HG03354 (cell line): ENCODE data around the gene MBP.

Experiments used
- ATAC-seq: cut with Tn5 transposase; IDR thresholded peaks from one replicate; pipeline ENCODE4 v1.9.1; 2021; ENCODE audit warnings: mild to moderate bottlenecking; ENCODE audit not compliant: unreplicated experiment, poor library complexity, severe bottlenecking

MBP gene

GRCh38 chr18:76985156-76985950, 147.2 kb downstream of the MBP start:
- no peak for ATAC-seq

GRCh38 chr18:76984193-76985155, 148.1 kb downstream of the MBP start:
- no peak for ATAC-seq

DNA sequence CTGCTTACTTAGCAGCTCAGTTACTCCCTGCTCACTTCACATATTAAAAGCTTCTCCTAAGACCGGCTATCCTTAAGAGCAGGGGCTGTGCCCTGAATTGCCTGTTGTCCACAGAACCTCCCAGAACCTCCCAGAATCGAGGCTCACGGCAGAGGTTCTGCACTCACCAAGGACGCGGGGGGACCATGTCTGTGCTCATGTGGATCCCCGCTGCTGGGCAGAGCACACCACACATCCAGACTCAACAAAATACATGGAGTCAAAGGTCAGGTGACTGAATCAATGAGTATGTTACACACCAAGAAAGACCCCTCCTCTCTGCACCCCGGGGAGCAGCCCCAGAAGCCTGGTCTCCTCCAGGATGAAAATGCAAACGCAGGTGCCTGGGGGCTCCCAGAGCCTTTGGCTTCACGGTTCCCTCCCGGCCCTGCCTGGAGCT, 149.0 kb downstream of the MBP start:
- ATAC-seq, result no peak

DNA sequence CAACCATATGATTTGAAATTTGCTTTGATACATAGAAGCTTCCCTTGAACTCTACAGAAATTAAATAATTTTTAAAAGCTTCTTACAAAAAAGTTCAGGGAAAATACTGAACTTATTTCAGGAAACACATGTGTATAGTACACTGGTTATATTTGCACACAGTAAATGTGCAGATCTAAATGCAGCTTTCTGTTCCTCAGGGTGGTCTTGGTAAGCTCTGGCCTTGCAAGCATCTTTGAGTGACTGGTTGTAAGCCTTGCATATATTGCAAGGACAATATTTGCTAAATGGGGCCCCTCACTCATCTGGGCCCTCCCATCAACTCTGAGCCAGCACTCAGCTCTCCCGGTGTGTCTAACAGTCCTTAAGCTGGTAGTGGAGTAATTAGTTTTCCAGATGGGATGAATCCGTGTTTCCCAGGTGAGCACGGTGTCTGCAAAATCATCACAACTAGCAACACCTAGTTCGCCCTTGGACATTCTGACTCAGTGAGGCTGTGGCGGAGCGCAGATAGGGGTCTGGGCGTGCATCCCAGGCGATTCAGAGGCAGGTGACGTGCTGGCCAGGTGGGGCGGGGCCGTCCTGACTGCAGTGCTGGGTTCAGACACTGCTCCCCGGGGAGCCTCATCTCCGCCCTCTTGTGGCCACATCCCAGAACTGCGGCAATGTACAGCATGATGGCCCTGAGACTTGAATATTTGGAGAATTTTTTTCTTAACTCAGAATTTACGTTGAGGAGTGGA, 149.6 kb downstream of the MBP start:
- peak; percentile 88 for ATAC-seq

DNA sequence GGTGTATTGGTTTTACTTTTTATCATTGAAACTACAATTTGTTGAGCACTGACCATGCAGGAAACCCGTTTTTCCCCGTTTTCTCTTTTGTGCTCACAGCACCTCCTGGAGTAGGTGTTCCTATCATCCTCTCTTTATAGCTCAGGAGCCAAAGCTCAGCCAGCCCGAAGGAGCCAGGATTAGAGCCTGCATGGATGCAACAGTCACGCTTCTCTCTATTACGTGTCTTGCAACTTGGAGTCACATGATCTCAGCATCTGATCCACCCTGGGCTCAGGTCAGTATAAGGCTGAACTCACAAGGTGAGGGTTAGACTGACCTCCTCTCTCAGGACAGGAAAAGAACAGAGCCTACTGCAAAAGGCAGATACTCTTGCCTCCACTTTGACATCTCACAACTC, 150.5 kb downstream of the MBP start:
- ATAC-seq, result no peak

DNA sequence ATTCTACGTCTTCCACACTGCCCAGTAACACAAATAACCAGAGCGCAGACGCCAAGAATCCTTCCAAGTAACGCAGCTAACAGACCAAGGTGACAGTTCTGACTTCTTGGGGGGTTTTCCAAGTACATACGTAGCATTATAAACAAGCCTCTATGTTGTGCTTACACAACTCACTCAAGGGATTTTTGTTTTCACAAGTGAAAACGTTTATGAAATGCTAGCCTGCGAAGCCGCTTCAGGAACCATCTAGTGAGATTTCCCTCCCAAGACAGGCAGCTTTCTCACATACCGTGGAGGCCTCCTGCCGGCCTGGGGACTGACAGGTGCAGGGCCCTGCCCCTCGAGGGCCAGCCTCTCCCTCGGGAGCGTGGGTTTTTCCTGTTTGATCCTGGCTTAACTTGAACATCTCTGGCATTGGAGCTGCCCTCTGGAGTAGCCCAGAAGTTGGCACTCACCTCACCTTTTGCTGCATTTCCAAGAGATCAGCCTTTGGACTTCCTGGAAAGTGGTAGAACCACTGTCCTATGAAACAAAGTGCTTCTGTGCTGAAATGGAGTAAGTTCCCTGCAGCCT, 151.1 kb downstream of the MBP start:
- peak; percentile 48 for ATAC-seq

GRCh38 chr18:76980663-76981395, 151.8 kb downstream of the MBP start:
- ATAC-seq, result peak; percentile 46

DNA sequence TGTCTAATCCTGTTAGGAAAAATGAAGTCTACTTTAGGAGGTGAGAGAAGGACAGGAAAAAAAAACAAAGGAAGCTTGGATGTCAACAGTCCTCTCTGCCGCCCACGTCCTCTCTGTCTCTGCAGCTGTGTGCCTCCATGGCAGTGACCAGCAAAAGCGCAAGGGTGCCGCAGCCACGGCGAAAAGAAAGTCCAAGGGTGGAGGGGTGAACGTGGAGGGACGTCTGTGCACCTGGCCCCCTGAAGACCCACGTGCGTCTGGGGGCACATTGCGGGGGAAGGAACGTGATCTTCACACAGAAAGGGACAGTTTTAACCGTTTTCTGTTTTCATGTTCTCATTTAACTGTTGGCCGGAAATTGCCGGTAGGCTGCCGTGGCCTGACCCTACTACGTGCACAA, 152.7 kb downstream of the MBP start:
- no peak for ATAC-seq

DNA sequence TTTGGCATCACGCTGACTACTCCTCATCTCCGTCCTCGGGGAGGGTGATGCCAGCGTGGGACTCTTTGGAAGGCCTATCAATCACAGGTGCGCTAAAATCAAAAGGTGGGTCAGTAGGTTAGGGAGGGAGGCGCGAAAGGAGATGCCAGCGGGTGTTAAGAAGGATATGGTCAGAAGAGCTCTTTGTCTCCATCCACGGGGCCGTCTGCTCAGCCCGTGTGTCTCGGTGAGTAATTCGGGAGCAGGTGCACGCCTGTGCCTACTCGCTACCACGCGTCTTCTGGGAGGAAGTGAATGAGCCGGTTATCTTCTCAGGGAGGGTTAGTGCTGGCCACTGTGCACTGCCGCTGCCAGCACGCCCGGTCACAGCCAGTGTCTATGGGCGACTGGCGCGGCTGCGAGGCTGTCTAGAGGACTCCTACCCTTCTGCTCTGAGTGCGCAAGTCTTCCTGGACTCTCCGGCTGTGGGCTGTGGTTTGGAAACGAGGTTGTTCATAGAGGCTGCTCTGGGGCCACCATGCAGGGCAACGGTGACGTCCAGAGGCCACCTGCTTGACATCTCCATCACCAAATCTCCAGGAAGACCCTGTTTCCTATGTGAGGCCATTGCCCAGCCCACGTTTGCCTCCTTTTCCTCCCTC, 153.4 kb downstream of the MBP start:
- ATAC-seq, result no peak

DNA sequence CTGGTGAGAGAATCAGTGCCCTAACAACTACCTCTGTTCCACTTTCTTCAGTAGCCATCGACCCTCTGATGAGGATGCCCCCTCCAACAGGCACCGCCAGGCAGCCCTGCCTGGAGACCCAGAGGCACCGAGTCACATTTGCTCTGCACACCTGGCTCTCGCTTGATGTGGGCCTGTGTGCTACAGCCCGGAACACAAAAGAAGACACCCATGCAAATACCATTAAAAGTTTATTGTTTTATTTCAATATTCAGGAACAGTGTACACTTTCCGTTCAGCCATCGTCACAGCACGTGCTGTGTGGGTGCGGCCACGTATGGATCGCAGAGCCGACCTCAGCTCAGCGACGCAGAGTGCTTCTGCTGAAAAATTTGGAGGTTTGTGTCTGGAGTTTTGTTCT, 154.0 kb downstream of the MBP start:
- ATAC-seq, result no peak

DNA sequence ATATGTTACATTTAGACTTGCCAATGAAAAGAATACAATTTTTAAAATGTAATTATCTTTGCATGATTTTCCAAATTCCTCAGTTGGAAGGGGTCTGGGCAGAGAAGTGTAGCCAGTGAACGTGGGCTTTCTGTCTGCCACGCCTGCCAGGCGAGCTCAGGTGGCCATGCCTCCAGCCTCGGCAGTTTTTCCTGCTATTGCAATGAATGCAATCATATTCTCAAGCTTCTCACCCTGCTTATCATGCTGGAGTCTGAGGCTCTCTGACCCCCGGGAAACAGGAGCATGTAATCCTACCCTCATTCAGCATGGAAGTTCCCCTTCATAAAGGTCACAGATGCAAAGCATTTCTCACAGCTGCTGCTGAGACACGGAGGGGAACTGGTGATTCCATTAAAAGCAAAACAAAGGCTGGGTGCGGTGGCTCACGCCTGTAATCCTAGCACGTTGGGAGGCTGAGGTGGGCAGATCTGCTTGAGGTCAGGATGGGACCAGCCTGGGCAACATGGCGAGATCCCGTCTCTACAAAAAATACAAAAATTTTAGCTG, 154.8 kb downstream of the MBP start:
- no peak for ATAC-seq

DNA sequence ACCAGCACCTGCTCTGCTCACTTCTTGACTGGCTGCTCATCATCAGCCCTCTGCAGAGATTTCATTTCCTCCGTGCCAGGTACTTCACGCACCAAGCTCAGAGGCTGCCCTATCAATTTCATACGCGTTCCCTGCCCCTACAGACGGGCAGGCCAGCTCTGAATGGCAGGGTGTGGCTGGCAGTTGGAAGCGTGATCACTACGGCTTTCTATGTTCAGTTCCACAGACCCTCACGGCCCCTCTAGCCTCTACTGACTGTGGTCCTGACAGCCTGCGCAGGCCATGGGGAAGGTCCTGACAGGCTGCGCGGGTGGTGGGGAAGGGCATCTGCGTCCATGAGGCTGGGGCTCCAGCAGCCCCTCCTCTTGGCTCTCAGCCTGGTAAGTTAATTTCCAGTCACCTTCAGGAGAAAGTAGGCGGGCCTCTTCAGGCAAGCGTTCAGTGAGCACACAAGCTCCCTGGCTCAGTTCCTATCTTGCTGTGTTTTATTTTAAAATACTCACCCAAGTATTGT, 155.4 kb downstream of the MBP start:
- ATAC-seq, result no peak

DNA sequence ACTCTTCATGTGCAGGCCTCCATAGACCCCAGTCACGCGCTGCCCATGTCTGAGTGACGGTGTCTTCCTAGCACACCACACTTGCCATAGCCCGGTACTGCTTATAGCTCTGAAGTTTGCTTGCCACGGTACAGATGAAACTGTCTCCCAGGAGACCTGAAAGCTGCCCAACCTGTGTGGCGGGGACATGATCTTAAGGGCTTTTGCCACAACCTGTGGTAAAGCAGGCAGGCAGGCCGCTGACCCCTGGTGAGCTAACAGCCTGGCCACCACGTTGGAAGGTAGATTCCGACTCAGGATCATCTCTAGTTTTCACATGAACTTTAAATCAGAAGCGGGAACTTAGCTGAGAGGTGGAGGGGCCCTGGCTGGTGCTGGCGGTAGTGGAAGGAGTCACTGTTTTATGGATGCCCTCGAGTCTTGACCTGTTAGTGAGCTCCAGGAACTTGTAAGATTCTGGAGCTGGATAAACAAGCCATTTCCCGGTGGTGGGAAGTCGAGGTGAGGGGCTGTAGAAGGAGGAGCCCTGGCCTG, 156.9 kb downstream of the MBP start:
- ATAC-seq, result no peak

- no peak for ATAC-seq
Measured at GRCh38 chr18:76974386-76974785, 158.2 kb downstream of the MBP start.

DNA sequence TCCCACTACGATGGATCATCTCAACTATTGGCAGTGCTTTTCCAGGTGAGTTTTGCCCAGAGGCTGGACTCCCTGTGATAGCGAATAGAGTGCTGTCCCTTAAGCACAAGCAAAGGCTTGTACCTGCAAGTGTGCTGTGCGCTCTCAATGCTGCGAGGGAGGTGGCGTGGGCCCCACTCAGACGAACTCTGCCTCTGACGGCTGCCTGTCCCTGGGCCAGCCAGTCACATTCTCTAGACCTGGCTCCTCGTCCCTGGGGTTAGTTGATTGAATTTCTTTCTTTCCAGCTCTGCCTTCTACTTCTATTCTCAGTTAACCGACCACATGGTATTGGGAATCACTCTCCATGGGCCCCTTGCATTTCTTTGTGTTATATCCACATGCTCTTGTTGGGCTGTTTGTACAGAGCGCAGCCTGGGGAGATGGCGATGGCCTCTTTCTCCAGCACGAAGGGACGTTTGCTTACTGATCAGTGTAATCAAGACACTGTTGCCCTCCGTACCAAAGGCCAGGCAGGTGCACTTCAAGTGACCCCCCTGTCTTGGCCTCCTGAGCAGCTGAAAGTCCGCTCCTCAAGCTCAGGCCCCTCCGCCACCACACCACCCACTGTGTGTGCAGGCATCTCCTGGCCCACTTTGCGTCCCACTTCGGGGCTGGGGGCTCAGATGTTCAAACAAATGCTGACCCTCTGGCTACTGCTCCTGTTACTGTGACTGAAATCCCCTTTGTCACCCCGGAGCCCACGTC, 158.9 kb downstream of the MBP start:
- ATAC-seq, result no peak

DNA sequence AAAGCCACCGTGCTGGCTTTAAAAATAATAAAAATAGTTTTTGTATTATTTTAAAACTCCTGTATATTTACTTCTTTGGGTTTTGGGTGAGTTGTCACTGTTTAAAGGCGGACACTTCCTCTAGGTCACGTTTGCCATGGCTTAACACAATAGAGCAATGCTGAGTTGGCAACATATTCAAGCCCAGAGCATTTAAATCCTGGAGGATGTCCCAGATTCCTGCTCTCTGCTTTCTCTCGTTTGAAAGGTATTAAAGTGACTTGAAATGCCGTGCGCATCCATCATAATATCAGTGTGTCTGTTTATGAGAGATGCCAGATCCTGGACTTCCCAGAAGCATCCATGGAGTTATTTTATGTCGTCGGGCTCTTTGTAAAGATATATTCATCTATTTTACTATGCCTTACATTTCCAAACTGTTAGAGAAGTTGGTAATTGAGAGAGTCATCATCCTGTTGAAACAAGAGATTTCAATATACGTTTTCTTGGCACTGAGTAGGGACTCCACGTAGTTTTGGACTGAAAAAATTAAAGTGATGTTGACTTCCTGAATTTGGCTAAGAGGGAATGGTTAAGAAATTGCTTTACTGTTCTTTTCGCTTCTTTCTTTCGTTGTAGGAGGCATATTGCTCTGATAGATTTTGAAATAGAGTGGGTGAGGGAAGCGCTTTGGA, 159.6 kb downstream of the MBP start:
- no peak for ATAC-seq

GRCh38 chr18:76972241-76972640, 160.3 kb downstream of the MBP start:
- ATAC-seq, result no peak
